OCI-LY3 (cell line): Measurements from ENCODE around the gene FLNB.
A peak's percentile ranks its signal among the peaks of the same experiment; 100 is the strongest.

Source experiments
- H2AFZ ChIP-seq: fragments of 200-600, 300-600 bp; shearing (Covaris generic); 2 replicates; pipeline ENCODE4 v1.6.0; 2014; ENCODE audit warnings: antibody characterized with exemption, low read depth, low read length
- H3K27ac ChIP-seq: fragments of 200-600, 300-600 bp; sonication (generic); 2 replicates; pipeline ENCODE4 v1.5.1; 2014; ENCODE audit warnings: mild to moderate bottlenecking, low read length, moderate library complexity, mixed read lengths
- H3K27me3 ChIP-seq: fragments of 200-600, 300-600 bp; sonication (generic); 2 replicates; pipeline ENCODE4 v1.6.1; 2014; ENCODE audit warnings: low read depth, low read length, mixed read lengths
- H3K36me3 ChIP-seq: fragments of 200-600, 300-600 bp; sonication (generic); replicated peaks from 2 replicates; pipeline ENCODE3; 2014; ENCODE audit warnings: low read depth, low read length, mixed read lengths
- H3K4me1 ChIP-seq: fragments of 300-600, 200-600 bp; sonication (generic); 2 replicates; pipeline ENCODE4 v1.6.1; 2014; ENCODE audit warnings: low read length, mixed read lengths
- H3K4me2 ChIP-seq: fragments of 200-600, 300-600 bp; sonication (generic); 2 replicates; pipeline ENCODE4 v1.6.1; 2014; ENCODE audit warnings: low read length, mixed read lengths
- H3K4me3 ChIP-seq: fragments of 300-600, 200-600 bp; sonication (generic); 2 replicates; pipeline ENCODE4 v1.5.1; 2014; ENCODE audit warnings: antibody characterized with exemption, mild to moderate bottlenecking, low read length, moderate library complexity
- H3K79me2 ChIP-seq: fragments of 300-600, 200-600 bp; shearing (Covaris generic); 2 replicates; pipeline ENCODE4 v1.6.1; 2014; ENCODE audit warnings: mild to moderate bottlenecking, low read length, mixed read lengths
- H3K9ac ChIP-seq: fragments of 300-600, 200-600 bp; shearing (Covaris generic); 2 replicates; pipeline ENCODE4 v1.6.0; 2014; ENCODE audit warnings: mild to moderate bottlenecking, low read length, moderate library complexity
- H3K9me3 ChIP-seq: fragments of 200-600, 300-600 bp; shearing (Covaris generic); 2 replicates; pipeline ENCODE4 v1.6.1; 2014; ENCODE audit warnings: low read length, mixed read lengths; ENCODE audit not compliant: insufficient read depth
- H4K20me1 ChIP-seq: fragments of 200-600, 300-600 bp; sonication (generic); 2 replicates; pipeline ENCODE4 v1.6.1; 2016; ENCODE audit warnings: low read length, mixed read lengths; ENCODE audit not compliant: insufficient read depth
- CTCF ChIP-seq: fragments of 200-600, 300-600 bp; sonication (generic); IDR thresholded peaks from 2 replicates; pipeline ENCODE4 v1.5.1; 2014; ENCODE audit warnings: antibody characterized with exemption, low read length, low read depth
- EZH2phosphoT487 ChIP-seq: fragments of 200-600 bp; shearing (Covaris generic); IDR thresholded peaks from 2 replicates; pipeline ENCODE4 v1.6.1; 2018; ENCODE audit warnings: antibody characterized with exemption, mixed run types, low read depth

Gene FLNB

GRCh38 chr3:58192069-58192468 is 183.8 kb downstream of the FLNB start:
- Histone ChIP-seq H3K9me3 (peaks cover 6% of the 10 kb centered on the region), H3K36me3 (peaks cover 6% of the 10 kb centered on the region), H3K9ac (no peak overlapping the region), H4K20me1 (no peaks in the 10 kb centered on the region), H2AFZ (no peak overlapping the region), H3K27me3 (no peaks in the 10 kb centered on the region), H3K27ac (no peak overlapping the region), H3K4me3 (no peak overlapping the region), H3K4me1 (peaks cover 11% of the 10 kb centered on the region), H3K4me2 (no peak overlapping the region), H3K79me2 (no peaks in the 10 kb centered on the region)
- TF ChIP-seq CTCF: no peak
- TF ChIP-seq EZH2phosphoT487: no peak

- Histone ChIP-seq H3K27me3 (no peaks in the 10 kb centered on the region), H4K20me1 (no peaks in the 10 kb centered on the region), H3K36me3 (peaks cover 6% of the 10 kb centered on the region), H3K9ac (no peak overlapping the region), H3K27ac (no peak overlapping the region), H3K79me2 (no peaks in the 10 kb centered on the region), H2AFZ (no peak overlapping the region), H3K4me3 (no peak overlapping the region), H3K4me2 (no peak overlapping the region), H3K9me3 (peaks cover 6% of the 10 kb centered on the region), H3K4me1 (peaks cover 29% of the 10 kb centered on the region)
- no peak for TF ChIP-seq EZH2phosphoT487
- no peak for TF ChIP-seq CTCF
These were observed 185.6 kb downstream of the FLNB start for GRCh38 chr3:58193682-58194407.

- no peaks in the 10 kb centered on the region for H3K27me3 ChIP-seq
- no peaks in the 10 kb centered on the region for H4K20me1 ChIP-seq
- peaks cover 57% of the 10 kb centered on the region for H3K4me1 ChIP-seq
- H3K4me2 ChIP-seq: no peak overlapping the region
- H3K36me3 ChIP-seq: peaks cover 17% of the 10 kb centered on the region
- H3K27ac ChIP-seq: peak overlapping the region; percentile 73; the same call in 1 of the 2 replicates
- no peak overlapping the region for H3K9ac ChIP-seq
- TF ChIP-seq EZH2phosphoT487 (no peak), CTCF (no peak)
- peaks cover 22% of the 10 kb centered on the region for H3K9me3 ChIP-seq
- no peak overlapping the region for H2AFZ ChIP-seq
- H3K4me3 ChIP-seq: no peak overlapping the region
- no peaks in the 10 kb centered on the region for H3K79me2 ChIP-seq
These were observed 189.4 kb downstream of the FLNB start for GRCh38 chr3:58197588-58197987.

DNA sequence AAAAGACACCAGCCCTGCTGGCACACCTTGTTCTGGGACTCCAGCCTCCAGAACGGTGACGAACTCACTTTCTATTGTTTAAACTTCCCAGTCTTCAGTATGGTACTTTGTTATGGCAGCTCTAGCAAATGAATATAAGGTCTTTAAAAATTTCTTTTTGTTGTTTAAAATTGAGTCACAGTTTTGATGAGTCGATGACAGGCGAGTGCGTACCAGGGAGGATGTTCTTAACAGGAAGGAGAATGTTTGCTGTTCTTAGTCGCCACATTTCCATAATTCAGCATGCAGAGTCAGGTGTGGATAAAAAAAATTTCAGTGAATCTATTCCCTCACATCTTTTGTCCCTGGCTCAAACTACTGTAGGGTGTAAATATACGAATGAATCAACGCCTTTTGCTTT is 190.1 kb downstream of the FLNB start:
- peaks cover 17% of the 10 kb centered on the region for H3K36me3 ChIP-seq
- no peak overlapping the region for H3K4me3 ChIP-seq
- H3K4me1 ChIP-seq: peaks cover 65% of the 10 kb centered on the region
- H3K9ac ChIP-seq: no peak overlapping the region
- H4K20me1 ChIP-seq: no peaks in the 10 kb centered on the region
- peaks cover 22% of the 10 kb centered on the region for H3K9me3 ChIP-seq
- H2AFZ ChIP-seq: no peak overlapping the region
- no peaks in the 10 kb centered on the region for H3K79me2 ChIP-seq
- H3K4me2 ChIP-seq: peak overlapping the region; percentile 2; the same call in 1 of the 2 replicates
- H3K27ac ChIP-seq: peak overlapping the region; percentile 73
- no peak for TF ChIP-seq CTCF
- TF ChIP-seq EZH2phosphoT487: no peak
- H3K27me3 ChIP-seq: no peaks in the 10 kb centered on the region
